Measurements from ENCODE around the gene EHBP1L1.

DNA sequence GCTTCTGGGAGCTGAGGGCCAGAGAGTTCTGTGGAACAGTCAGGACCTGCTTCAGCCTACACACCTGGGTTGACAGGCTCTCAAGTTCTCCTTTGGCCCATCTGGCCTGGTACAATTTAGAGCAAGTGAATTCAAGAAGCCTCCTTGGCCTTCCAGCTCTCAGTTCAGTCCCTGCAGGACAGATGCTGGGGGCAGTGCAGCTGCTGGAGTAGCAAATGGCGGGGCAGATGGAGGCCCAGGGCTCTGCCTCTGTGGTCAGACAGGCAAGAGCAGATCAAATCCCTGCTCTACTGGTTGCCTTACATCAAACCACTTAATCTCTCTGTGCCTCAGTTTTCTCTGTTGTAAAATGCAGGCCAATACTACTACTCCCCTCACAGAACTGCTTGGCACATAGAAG is 28.4 kb downstream of the EHBP1L1 start:
- TF ChIP-seq, protein P1, sequence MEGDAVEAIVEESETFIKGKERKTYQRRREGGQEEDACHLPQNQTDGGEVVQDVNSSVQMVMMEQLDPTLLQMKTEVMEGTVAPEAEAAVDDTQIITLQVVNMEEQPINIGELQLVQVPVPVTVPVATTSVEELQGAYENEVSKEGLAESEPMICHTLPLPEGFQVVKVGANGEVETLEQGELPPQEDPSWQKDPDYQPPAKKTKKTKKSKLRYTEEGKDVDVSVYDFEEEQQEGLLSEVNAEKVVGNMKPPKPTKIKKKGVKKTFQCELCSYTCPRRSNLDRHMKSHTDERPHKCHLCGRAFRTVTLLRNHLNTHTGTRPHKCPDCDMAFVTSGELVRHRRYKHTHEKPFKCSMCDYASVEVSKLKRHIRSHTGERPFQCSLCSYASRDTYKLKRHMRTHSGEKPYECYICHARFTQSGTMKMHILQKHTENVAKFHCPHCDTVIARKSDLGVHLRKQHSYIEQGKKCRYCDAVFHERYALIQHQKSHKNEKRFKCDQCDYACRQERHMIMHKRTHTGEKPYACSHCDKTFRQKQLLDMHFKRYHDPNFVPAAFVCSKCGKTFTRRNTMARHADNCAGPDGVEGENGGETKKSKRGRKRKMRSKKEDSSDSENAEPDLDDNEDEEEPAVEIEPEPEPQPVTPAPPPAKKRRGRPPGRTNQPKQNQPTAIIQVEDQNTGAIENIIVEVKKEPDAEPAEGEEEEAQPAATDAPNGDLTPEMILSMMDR (IDR thresholded peaks at IDR 0.05 in 2 of 3, conservative IDR thresholded peaks at IDR 0.05 in 1 of 3; ENCODE audit: borderline replicate concordance in 1 of 3, insufficient read depth in 1 of 3, low read depth in 2 of 3, low read length in 2 of 3): no peak
- no peak for TF ChIP-seq EZH2phosphoT487 (IDR thresholded peaks at IDR 0.05; ENCODE audit: borderline replicate concordance)
- no peak for TF ChIP-seq POLR2A (IDR thresholded peaks at IDR 0.05; ENCODE audit: borderline replicate concordance, extremely low read depth, insufficient read depth, insufficient read length)
- TF ChIP-seq SP1 (IDR thresholded peaks at IDR 0.05; ENCODE audit: low read depth): no peak
- no peak for TF ChIP-seq TCF7L2 (IDR thresholded peaks at IDR 0.05; ENCODE audit: borderline replicate concordance, extremely low read depth, insufficient read depth, insufficient read length)
- TF ChIP-seq, protein P2, sequence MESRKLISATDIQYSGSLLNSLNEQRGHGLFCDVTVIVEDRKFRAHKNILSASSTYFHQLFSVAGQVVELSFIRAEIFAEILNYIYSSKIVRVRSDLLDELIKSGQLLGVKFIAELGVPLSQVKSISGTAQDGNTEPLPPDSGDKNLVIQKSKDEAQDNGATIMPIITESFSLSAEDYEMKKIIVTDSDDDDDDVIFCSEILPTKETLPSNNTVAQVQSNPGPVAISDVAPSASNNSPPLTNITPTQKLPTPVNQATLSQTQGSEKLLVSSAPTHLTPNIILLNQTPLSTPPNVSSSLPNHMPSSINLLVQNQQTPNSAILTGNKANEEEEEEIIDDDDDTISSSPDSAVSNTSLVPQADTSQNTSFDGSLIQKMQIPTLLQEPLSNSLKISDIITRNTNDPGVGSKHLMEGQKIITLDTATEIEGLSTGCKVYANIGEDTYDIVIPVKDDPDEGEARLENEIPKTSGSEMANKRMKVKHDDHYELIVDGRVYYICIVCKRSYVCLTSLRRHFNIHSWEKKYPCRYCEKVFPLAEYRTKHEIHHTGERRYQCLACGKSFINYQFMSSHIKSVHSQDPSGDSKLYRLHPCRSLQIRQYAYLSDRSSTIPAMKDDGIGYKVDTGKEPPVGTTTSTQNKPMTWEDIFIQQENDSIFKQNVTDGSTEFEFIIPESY (IDR thresholded peaks at IDR 0.05; ENCODE audit: extremely low read depth, insufficient replicate concordance, low read length): no peak
- TF ChIP-seq, protein P3, sequence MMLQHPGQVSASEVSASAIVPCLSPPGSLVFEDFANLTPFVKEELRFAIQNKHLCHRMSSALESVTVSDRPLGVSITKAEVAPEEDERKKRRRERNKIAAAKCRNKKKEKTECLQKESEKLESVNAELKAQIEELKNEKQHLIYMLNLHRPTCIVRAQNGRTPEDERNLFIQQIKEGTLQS (IDR thresholded peaks at IDR 0.05): no peak
- TF ChIP-seq, protein P4, sequence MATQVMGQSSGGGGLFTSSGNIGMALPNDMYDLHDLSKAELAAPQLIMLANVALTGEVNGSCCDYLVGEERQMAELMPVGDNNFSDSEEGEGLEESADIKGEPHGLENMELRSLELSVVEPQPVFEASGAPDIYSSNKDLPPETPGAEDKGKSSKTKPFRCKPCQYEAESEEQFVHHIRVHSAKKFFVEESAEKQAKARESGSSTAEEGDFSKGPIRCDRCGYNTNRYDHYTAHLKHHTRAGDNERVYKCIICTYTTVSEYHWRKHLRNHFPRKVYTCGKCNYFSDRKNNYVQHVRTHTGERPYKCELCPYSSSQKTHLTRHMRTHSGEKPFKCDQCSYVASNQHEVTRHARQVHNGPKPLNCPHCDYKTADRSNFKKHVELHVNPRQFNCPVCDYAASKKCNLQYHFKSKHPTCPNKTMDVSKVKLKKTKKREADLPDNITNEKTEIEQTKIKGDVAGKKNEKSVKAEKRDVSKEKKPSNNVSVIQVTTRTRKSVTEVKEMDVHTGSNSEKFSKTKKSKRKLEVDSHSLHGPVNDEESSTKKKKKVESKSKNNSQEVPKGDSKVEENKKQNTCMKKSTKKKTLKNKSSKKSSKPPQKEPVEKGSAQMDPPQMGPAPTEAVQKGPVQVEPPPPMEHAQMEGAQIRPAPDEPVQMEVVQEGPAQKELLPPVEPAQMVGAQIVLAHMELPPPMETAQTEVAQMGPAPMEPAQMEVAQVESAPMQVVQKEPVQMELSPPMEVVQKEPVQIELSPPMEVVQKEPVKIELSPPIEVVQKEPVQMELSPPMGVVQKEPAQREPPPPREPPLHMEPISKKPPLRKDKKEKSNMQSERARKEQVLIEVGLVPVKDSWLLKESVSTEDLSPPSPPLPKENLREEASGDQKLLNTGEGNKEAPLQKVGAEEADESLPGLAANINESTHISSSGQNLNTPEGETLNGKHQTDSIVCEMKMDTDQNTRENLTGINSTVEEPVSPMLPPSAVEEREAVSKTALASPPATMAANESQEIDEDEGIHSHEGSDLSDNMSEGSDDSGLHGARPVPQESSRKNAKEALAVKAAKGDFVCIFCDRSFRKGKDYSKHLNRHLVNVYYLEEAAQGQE (IDR thresholded peaks at IDR 0.05; ENCODE audit: low read depth): no peak
- TF ChIP-seq POLR2AphosphoS5 (IDR thresholded peaks at IDR 0.05; ENCODE audit: low read depth, low read length): no peak
